Liver (tissue), 9 donors: ENCODE measurements around the gene PKDREJ. TPM values are rescaled to one million over a fixed set of nuclear protein-coding genes. Genes with fewer than 3 reads are reported as not detected.
A peak's percentile ranks its signal among the peaks of the same experiment; 100 is the strongest.

Experiments
- DNase-seq: peaks from one replicate; pipeline ENCODE4 v3.0.0-alpha.2; 2017; ENCODE audit warnings: low spot score
- H3K27ac ChIP-seq, 2 donors: one replicate each; pipeline ENCODE4 v1.7.0; 2013; ENCODE audit warnings: inconsistent platforms in 2 of 2, low read length in 2 of 2, control low read depth in 1 of 2, low read depth in 1 of 2, mild to moderate bottlenecking in 1 of 2
- H3K27me3 ChIP-seq, 4 donors: one replicate each; pipeline versions ENCODE4 v1.6.1 to v1.7.0; 2013; ENCODE audit warnings: low read length in 3 of 4, inconsistent platforms in 1 of 4, mild to moderate bottlenecking in 1 of 4, moderate library complexity in 1 of 4; ENCODE audit not compliant: control insufficient read depth in 4 of 4, insufficient read depth in 4 of 4
- H3K36me3 ChIP-seq, 4 donors: one replicate each; pipeline versions ENCODE4 v1.6.1 to v1.7.0; 2013; ENCODE audit warnings: low read length in 3 of 4, mild to moderate bottlenecking in 3 of 4, low read depth in 1 of 4, moderate library complexity in 1 of 4; ENCODE audit not compliant: control insufficient read depth in 4 of 4, insufficient read depth in 3 of 4
- H3K4me1 ChIP-seq, 4 donors: one replicate each; pipeline versions ENCODE4 v1.6.1 to v1.7.0; 2013; ENCODE audit warnings: low read length in 3 of 4, mild to moderate bottlenecking in 3 of 4, moderate library complexity in 1 of 4; ENCODE audit not compliant: control insufficient read depth in 4 of 4, insufficient read depth in 4 of 4
- H3K4me3 ChIP-seq, 3 donors: one replicate each; pipeline versions ENCODE4 v1.6.1 to v1.7.0; 2013; ENCODE audit warnings: low read length in 3 of 3, control low read depth in 1 of 3, low read depth in 1 of 3, mild to moderate bottlenecking in 1 of 3
- H3K9ac ChIP-seq, 2 donors: one replicate each; pipeline ENCODE4 v1.7.0; 2013; ENCODE audit warnings: low read length in 2 of 2, mild to moderate bottlenecking in 2 of 2, moderate library complexity in 2 of 2, control low read depth in 1 of 2, low read depth in 1 of 2
- H3K9me3 ChIP-seq, 4 donors: one replicate each; pipeline versions ENCODE4 v1.6.1 to v1.7.0; 2013; ENCODE audit warnings: low read length in 3 of 4; ENCODE audit not compliant: control insufficient read depth in 4 of 4
- FOXA1 ChIP-seq: IDR thresholded peaks from 2 replicates; pipeline ENCODE4 v1.6.1; 2016; ENCODE audit warnings: antibody characterized with exemption
- FOXA2 ChIP-seq: IDR thresholded peaks from 2 replicates; pipeline ENCODE4 v1.6.1; 2016; ENCODE audit warnings: antibody characterized with exemption
- GABPA ChIP-seq, 2 donors: IDR thresholded peaks in 1 of 2; conservative IDR thresholded peaks in 1 of 2; 2 replicates each; pipeline ENCODE4 v1.6.1; 2016; ENCODE audit warnings: antibody characterized with exemption in 2 of 2, mild to moderate bottlenecking in 1 of 2, moderate library complexity in 1 of 2
- HNF4A ChIP-seq, 2 donors: conservative IDR thresholded peaks; 2 replicates each; pipeline ENCODE4 v1.6.1; 2016; ENCODE audit warnings: antibody characterized with exemption in 2 of 2, mild to moderate bottlenecking in 2 of 2
- HNF4G ChIP-seq: IDR thresholded peaks from 2 replicates; pipeline ENCODE4 v1.6.1; 2016; ENCODE audit warnings: antibody characterized with exemption
- JUND ChIP-seq, 2 donors: IDR thresholded peaks; 2 replicates each; pipeline ENCODE4 v1.6.1; 2016; ENCODE audit warnings: antibody characterized with exemption in 2 of 2
- MAX ChIP-seq: IDR thresholded peaks from 2 replicates; pipeline ENCODE4 v1.6.1; 2016; ENCODE audit warnings: antibody characterized with exemption
- NR2F2 ChIP-seq: IDR thresholded peaks from 2 replicates; pipeline ENCODE4 v1.6.1; 2016; ENCODE audit warnings: antibody characterized with exemption
- RAD21 ChIP-seq, 2 donors: IDR thresholded peaks; 2 replicates each; pipeline ENCODE4 v1.6.1; 2016; ENCODE audit warnings: antibody characterized with exemption in 2 of 2, mild to moderate bottlenecking in 2 of 2
- RXRA ChIP-seq, 2 donors: IDR thresholded peaks; 2 replicates each; pipeline ENCODE4 v1.6.1; 2017 to 2018; ENCODE audit warnings: antibody characterized with exemption in 2 of 2, mild to moderate bottlenecking in 1 of 2
- SP1 ChIP-seq: IDR thresholded peaks from 2 replicates; pipeline ENCODE4 v1.6.1; 2018; ENCODE audit warnings: antibody characterized with exemption, mild to moderate bottlenecking
- TAF1 ChIP-seq: conservative IDR thresholded peaks from 2 replicates; pipeline ENCODE4 v1.6.1; 2016; ENCODE audit warnings: antibody characterized with exemption, mild to moderate bottlenecking
- YY1 ChIP-seq: IDR thresholded peaks from 2 replicates; pipeline ENCODE4 v1.6.1; 2016; ENCODE audit warnings: antibody characterized with exemption, mild to moderate bottlenecking
- ZBTB33 ChIP-seq: IDR thresholded peaks from 2 replicates; pipeline ENCODE4 v1.6.1; 2016; ENCODE audit warnings: antibody characterized with exemption
- WGBS: extraction: QIAGEN DNeasy Blood & Tissue Kit; methylation state at CpG from one replicate; pipeline ENCODE4 v1.1.7; 2013; 5-methylcytosine and 5-hydroxymethylcytosine counted together
- polyA plus RNA-seq, 2 donors: library from polyadenylated mRNA; stranded (reverse) in 1 of 2; unstranded in 1 of 2; fragments of 200-250 nt in 1 of 2; fragments of >200 nt in 1 of 2; fragmentation: Nextera tagmentation in 1 of 2; extraction: Ambion mirVana in 1 of 2; gene quantifications; one replicate each; pipeline versions ENCODE4 v1.2.1 to v1.2.3, GENCODE V29; 2013 to 2015
- total RNA-seq, 2 donors: library from RNA; depleted of rRNA; stranded (reverse); fragments of >200 nt; gene quantifications; one replicate each; pipeline ENCODE4 v1.2.3, GENCODE V29; 2014
- donor health status: healthy.
- donor health status: healthy.
- donor health status: healthy.
- donor health status: healthy.
- donor health status: healthy.

The PKDREJ gene
- total and polyA plus RNA-seq, 4 donors, result under 0.01 to 0.05 (median 0.02) TPM

GRCh38 chr22:46245511-46245910 is 17.6 kb downstream of the PKDREJ start:
- H3K36me3 ChIP-seq, result no peaks in the 10 kb centered on the region
- H3K27ac ChIP-seq, result no peak overlapping the region
- H3K9me3 ChIP-seq, result no peaks in the 10 kb centered on the region
- no peak for DNase-seq
- no peaks in the 10 kb centered on the region for H3K27me3 ChIP-seq
- H3K9ac ChIP-seq, result no peak overlapping the region
- H3K4me1 ChIP-seq, result peaks cover 0 to 21% (median 8%) of the 10 kb centered on the region in 4 donors
- WGBS, result 43% methylated on average over 16 of the region's 16 CpGs
- TF ChIP-seq HNF4A (conservative IDR thresholded peaks at IDR 0.05) (peak in 1 of 2 donors; percentile 34), YY1 (peak; percentile 70), FOXA1 (no peak), HNF4G (no peak), MAX (peak; percentile 29), RXRA (IDR thresholded peaks at IDR 0.05) (peak; percentile 15 to 51)
- H3K4me3 ChIP-seq, result no peak overlapping the region

GRCh38 chr22:46244771-46245170 is 18.4 kb downstream of the PKDREJ start:
- Histone ChIP-seq H3K4me1 (peaks cover 4 to 25% (median 12%) of the 10 kb centered on the region in 4 donors), H3K27me3 (no peaks in the 10 kb centered on the region), H3K9ac (no peak overlapping the region), H3K4me3 (no peak overlapping the region), H3K36me3 (peaks cover 0 to 3% (median 0%) of the 10 kb centered on the region in 4 donors), H3K9me3 (no peaks in the 10 kb centered on the region), H3K27ac (no peak overlapping the region)
- TF ChIP-seq SP1 (no peak), FOXA2 (no peak), NR2F2 (no peak), ZBTB33 (no peak), JUND (IDR thresholded peaks at IDR 0.05) (no peak), FOXA1 (no peak), GABPA (IDR thresholded peaks at IDR 0.05 in 1 of 2, conservative IDR thresholded peaks at IDR 0.05 in 1 of 2) (no peak), RAD21 (IDR thresholded peaks at IDR 0.05) (no peak), HNF4G (no peak), RXRA (IDR thresholded peaks at IDR 0.05) (no peak), TAF1 (no peak), YY1 (no peak)
- no peak for DNase-seq
- 94% methylated on average over 9 of the region's 9 CpGs for WGBS

GRCh38 chr22:46242076-46242475 is 21.1 kb downstream of the PKDREJ start:
- no peak overlapping the region for H3K4me3 ChIP-seq
- no peaks in the 10 kb centered on the region for H3K27me3 ChIP-seq
- H3K9me3 ChIP-seq, result no peaks in the 10 kb centered on the region
- H3K4me1 ChIP-seq, result peaks cover 4 to 24% (median 13%) of the 10 kb centered on the region in 4 donors
- WGBS, result 90% methylated on average over 10 of the region's 10 CpGs
- no peak overlapping the region for H3K9ac ChIP-seq
- no peak for DNase-seq
- no peak overlapping the region for H3K27ac ChIP-seq
- H3K36me3 ChIP-seq, result peaks cover 5 to 24% (median 17%) of the 10 kb centered on the region in 4 donors
- TF ChIP-seq GABPA (IDR thresholded peaks at IDR 0.05 in 1 of 2, conservative IDR thresholded peaks at IDR 0.05 in 1 of 2) (no peak), FOXA1 (no peak)
